Mucosa of rectum (tissue), 2 donors: ENCODE data around the gene LIN37.

Experiments
- H3K27ac ChIP-seq, 2 donors: one replicate each; pipeline ENCODE4 v1.7.0; 2013; ENCODE audit warnings: inconsistent platforms in 2 of 2, low read depth in 2 of 2, low read length in 2 of 2
- H3K27me3 ChIP-seq, 2 donors: one replicate each; pipeline ENCODE4 v1.7.0; 2013; ENCODE audit warnings: low read length in 2 of 2; ENCODE audit not compliant: control insufficient read depth in 2 of 2, insufficient read depth in 2 of 2
- H3K36me3 ChIP-seq, 2 donors: one replicate each; pipeline ENCODE4 v1.7.0; 2013; ENCODE audit warnings: low read length in 2 of 2; ENCODE audit not compliant: control insufficient read depth in 2 of 2, insufficient read depth in 2 of 2
- H3K4me1 ChIP-seq, 2 donors: one replicate each; pipeline ENCODE4 v1.7.0; 2013; ENCODE audit warnings: low read length in 2 of 2, mild to moderate bottlenecking in 1 of 2; ENCODE audit not compliant: control insufficient read depth in 2 of 2, insufficient read depth in 2 of 2
- H3K4me3 ChIP-seq, 2 donors: one replicate each; pipeline ENCODE4 v1.7.0; 2013; ENCODE audit warnings: low read length in 2 of 2
- H3K9ac ChIP-seq, 2 donors: one replicate each; pipeline ENCODE4 v1.7.0; 2013; ENCODE audit warnings: low read length in 2 of 2, low read depth in 1 of 2, mild to moderate bottlenecking in 1 of 2
- H3K9me3 ChIP-seq, 2 donors: one replicate each; pipeline ENCODE4 v1.7.0; 2013; ENCODE audit warnings: low read length in 2 of 2; ENCODE audit not compliant: control insufficient read depth in 2 of 2
- donor health status: healthy.
- donor health status: Normal muscosa, but diverticular disease.

The LIN37 gene

GRCh38 chr19:35775298-35776101 is 27.1 kb downstream of the LIN37 start, which contains the start of gene ARHGAP33:
TSS of gene ARHGAP33 (plus strand) at chr19:35775564. CDS start at chr19:35775659, 95 bp downstream.
- Histone ChIP-seq H3K4me1 (peaks cover 4 to 7% of the 10 kb centered on the region in 2 donors), H3K9ac (peak within 1 kb of the TSS; percentile 51 to 52), H3K9me3 (no peaks in the 10 kb centered on the region), H3K27me3 (no peaks in the 10 kb centered on the region), H3K36me3 (peaks cover 0 to 4% of the 10 kb centered on the region in 2 donors), H3K4me3 (peak within 1 kb of the TSS; percentile 56 to 68), H3K27ac (no peak within 1 kb of the TSS)

DNA sequence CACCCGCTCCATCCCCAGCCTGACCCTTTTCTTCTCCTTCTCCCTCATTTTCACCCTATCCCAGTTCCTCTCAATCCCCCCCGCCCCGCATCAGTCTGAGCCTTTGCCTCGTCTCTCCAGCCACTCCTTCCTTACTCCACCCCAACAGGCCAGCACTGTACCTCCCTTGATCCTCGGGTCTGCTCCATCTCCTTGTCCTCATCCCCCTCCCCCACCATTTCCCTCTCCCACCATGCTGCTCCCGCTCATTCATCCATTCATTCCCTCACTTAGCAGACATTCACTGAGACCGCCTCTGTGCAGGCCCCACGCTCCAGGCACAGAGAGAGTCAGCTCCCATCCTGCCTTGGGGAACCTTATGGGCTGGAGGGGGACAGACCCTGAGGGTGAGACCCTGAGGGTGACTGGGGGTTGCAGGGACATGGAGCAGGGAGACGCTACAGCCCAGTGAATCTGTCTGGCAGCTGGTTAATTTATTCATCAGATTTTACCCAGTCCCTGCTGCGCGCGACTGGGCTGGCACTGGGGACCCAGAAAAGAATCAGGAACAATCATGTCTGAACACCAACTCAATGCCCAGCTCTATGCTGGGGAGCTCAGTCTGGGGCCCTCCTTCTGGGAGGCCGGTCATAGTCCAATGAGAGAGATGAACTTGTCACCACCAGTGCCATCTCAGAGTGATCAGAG is 27.9 kb downstream of the LIN37 start:
- Histone ChIP-seq H3K9ac (peak overlapping the region; percentile 7 to 52), H3K27me3 (no peaks in the 10 kb centered on the region), H3K4me1 (peaks cover 4 to 7% of the 10 kb centered on the region in 2 donors), H3K9me3 (no peaks in the 10 kb centered on the region), H3K4me3 (peak overlapping the region in 1 of 2 donors; percentile 56), H3K36me3 (peaks cover 0 to 4% of the 10 kb centered on the region in 2 donors), H3K27ac (no peak overlapping the region)

GRCh38 chr19:35777086-35777841 is 28.9 kb downstream of the LIN37 start:
- H3K4me3 ChIP-seq: no peak overlapping the region
- peaks cover 3 to 4% of the 10 kb centered on the region in 2 donors for H3K36me3 ChIP-seq
- H3K27me3 ChIP-seq: no peaks in the 10 kb centered on the region
- H3K4me1 ChIP-seq: peaks cover 4 to 7% of the 10 kb centered on the region in 2 donors
- H3K9me3 ChIP-seq: no peaks in the 10 kb centered on the region
- H3K27ac ChIP-seq: no peak overlapping the region
- H3K9ac ChIP-seq: no peak overlapping the region

DNA sequence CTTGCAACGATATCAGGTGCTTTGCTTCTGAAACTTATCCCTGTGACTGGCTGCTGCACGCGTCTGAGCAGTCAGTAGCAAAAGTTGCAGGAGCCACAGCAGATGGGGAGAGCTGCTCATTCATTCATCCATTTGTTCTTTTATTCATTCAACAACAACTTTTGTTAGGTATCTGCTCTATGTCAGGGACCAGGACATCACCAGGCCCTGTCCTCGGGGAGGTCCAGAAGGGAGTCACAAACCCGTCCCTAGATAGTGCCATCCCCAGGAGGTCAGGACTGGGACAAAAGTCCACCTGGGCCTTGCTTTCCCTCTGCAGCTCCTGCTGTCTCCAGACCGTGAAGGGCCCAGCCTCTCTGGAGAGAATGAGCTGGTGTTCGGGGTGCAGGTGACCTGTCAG is 29.6 kb downstream of the LIN37 start:
- Histone ChIP-seq H3K4me1 (peaks cover 4 to 7% of the 10 kb centered on the region in 2 donors), H3K4me3 (no peak overlapping the region), H3K36me3 (peaks cover 3 to 4% of the 10 kb centered on the region in 2 donors), H3K27ac (no peak overlapping the region), H3K9ac (no peak overlapping the region), H3K27me3 (no peaks in the 10 kb centered on the region), H3K9me3 (no peaks in the 10 kb centered on the region)

- Histone ChIP-seq H3K4me1 (peaks cover 4 to 7% of the 10 kb centered on the region in 2 donors), H3K4me3 (no peak overlapping the region), H3K36me3 (peaks cover 3 to 4% of the 10 kb centered on the region in 2 donors), H3K27me3 (no peaks in the 10 kb centered on the region), H3K9me3 (no peaks in the 10 kb centered on the region), H3K27ac (no peak overlapping the region), H3K9ac (no peak overlapping the region)
Observed at GRCh38 chr19:35779033-35779432, 30.7 kb downstream of the LIN37 start.

GRCh38 chr19:35780058-35780457 is 31.7 kb downstream of the LIN37 start:
- H3K36me3 ChIP-seq: peaks cover 3 to 4% of the 10 kb centered on the region in 2 donors
- peaks cover 0 to 3% of the 10 kb centered on the region in 2 donors for H3K4me1 ChIP-seq

DNA sequence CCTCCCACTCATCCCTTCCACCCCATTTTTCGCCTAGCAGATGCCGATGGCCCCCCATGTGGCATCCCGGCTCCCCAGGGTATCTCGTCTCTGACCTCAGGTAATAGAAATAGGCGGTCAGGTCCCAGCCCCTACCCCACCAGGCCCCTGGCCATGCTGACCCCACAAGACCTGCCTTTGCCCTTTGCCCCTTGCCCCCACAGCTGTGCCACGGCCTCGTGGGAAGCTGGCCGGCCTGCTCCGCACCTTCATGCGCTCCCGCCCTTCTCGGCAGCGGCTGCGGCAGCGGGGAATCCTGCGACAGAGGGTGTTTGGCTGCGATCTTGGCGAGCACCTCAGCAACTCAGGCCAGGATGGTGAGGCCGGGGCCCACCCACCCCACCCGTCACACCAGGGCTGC is 32.3 kb downstream of the LIN37 start:
- no peaks in the 10 kb centered on the region for H3K27me3 ChIP-seq
- H3K9ac ChIP-seq: no peak overlapping the region
- H3K4me3 ChIP-seq: no peak overlapping the region
- no peak overlapping the region for H3K27ac ChIP-seq
- peaks cover 0 to 2% of the 10 kb centered on the region in 2 donors for H3K4me1 ChIP-seq
- H3K9me3 ChIP-seq: no peaks in the 10 kb centered on the region
- peaks cover 3 to 4% of the 10 kb centered on the region in 2 donors for H3K36me3 ChIP-seq

More at GRCh38 chr19:35780058-35780457, 31.7 kb downstream of the LIN37 start:
- no peak overlapping the region for H3K9ac ChIP-seq
- H3K9me3 ChIP-seq: no peaks in the 10 kb centered on the region
- H3K27ac ChIP-seq: no peak overlapping the region
- H3K27me3 ChIP-seq: no peaks in the 10 kb centered on the region
- H3K4me3 ChIP-seq: no peak overlapping the region

GRCh38 chr19:35781650-35782049 is 33.3 kb downstream of the LIN37 start:
- Histone ChIP-seq H3K27me3 (no peaks in the 10 kb centered on the region), H3K9me3 (no peaks in the 10 kb centered on the region), H3K9ac (no peak overlapping the region), H3K4me3 (no peak overlapping the region), H3K4me1 (no peaks in the 10 kb centered on the region), H3K27ac (no peak overlapping the region), H3K36me3 (peaks cover 3 to 4% of the 10 kb centered on the region in 2 donors)

DNA sequence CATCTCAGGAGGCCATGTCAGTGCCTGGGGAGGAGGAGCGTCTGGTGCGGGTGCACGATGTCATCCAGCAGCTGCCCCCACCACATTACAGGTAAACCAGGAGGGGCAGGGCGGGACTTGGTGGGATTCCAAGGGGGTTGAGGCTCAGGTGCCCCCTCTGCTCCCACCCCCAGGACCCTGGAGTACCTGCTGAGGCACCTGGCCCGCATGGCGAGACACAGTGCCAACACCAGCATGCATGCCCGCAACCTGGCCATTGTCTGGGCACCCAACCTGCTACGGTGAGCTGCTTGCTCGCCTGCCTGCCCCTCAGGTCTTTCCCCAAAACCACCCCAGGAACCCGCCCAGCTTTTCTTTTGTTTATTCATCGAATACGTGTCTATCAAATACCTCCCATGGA is 34.2 kb downstream of the LIN37 start:
- H3K4me1 ChIP-seq: no peaks in the 10 kb centered on the region
- no peaks in the 10 kb centered on the region for H3K27me3 ChIP-seq
- no peaks in the 10 kb centered on the region for H3K9me3 ChIP-seq
- no peak overlapping the region for H3K9ac ChIP-seq
- no peak overlapping the region for H3K27ac ChIP-seq
- H3K36me3 ChIP-seq: peaks cover 3 to 4% of the 10 kb centered on the region in 2 donors
- H3K4me3 ChIP-seq: no peak overlapping the region
